Measurements from ENCODE around the gene RFX4. TPM values are rescaled to one million over a fixed set of nuclear protein-coding genes. Genes with fewer than 3 reads are reported as not detected.

The RFX4 gene
- total RNA-seq, 1 donor from 2014 or later = not detected

- no peak for TF ChIP-seq CTCF (IDR thresholded peaks at IDR 0.05; ENCODE audit: partially characterized antibody, unreplicated experiment)
- Mint-ChIP-seq H3K36me3 (ENCODE audit: unreplicated experiment) (peaks cover 12% of the 10 kb centered on the region), H3K4me3 (ENCODE audit: unreplicated experiment) (no peak overlapping the region), H3K27ac (ENCODE audit: unreplicated experiment) (no peak overlapping the region), H3K27me3 (ENCODE audit: unreplicated experiment) (peaks cover 6% of the 10 kb centered on the region), H3K9me3 (ENCODE audit: unreplicated experiment) (no peaks in the 10 kb centered on the region), H3K4me1 (ENCODE audit: low read depth, unreplicated experiment) (no peaks in the 10 kb centered on the region)
- DNase-seq = no peak
These were observed 165.2 kb downstream of the RFX4 start for GRCh38 chr12:106747973-106748436.

- H3K4me1 Mint-ChIP-seq (ENCODE audit: low read depth, unreplicated experiment) = no peaks in the 10 kb centered on the region
- peaks cover 6% of the 10 kb centered on the region for H3K27me3 Mint-ChIP-seq (ENCODE audit: unreplicated experiment)
- no peak overlapping the region for H3K4me3 Mint-ChIP-seq (ENCODE audit: unreplicated experiment)
These were observed 167.7 kb downstream of the RFX4 start for GRCh38 chr12:106750524-106750923.

GRCh38 chr12:106753526-106753925 lies 170.7 kb downstream of the RFX4 start:
- no peak for TF ChIP-seq CTCF (IDR thresholded peaks at IDR 0.05; ENCODE audit: partially characterized antibody, unreplicated experiment)
- H3K36me3 Mint-ChIP-seq (ENCODE audit: unreplicated experiment) = peaks cover 11% of the 10 kb centered on the region

More at GRCh38 chr12:106750524-106750923, 167.7 kb downstream of the RFX4 start:
- DNase-seq = no peak
- no peaks in the 10 kb centered on the region for H3K9me3 Mint-ChIP-seq (ENCODE audit: unreplicated experiment)
- no peak overlapping the region for H3K27ac Mint-ChIP-seq (ENCODE audit: unreplicated experiment)
- TF ChIP-seq CTCF (IDR thresholded peaks at IDR 0.05; ENCODE audit: partially characterized antibody, unreplicated experiment) = no peak
- H3K36me3 Mint-ChIP-seq (ENCODE audit: unreplicated experiment) = peaks cover 15% of the 10 kb centered on the region

GRCh38 chr12:106754331-106754730 lies 171.5 kb downstream of the RFX4 start:
- no peak overlapping the region for H3K27ac Mint-ChIP-seq (ENCODE audit: unreplicated experiment)
- TF ChIP-seq CTCF (IDR thresholded peaks at IDR 0.05; ENCODE audit: partially characterized antibody, unreplicated experiment) = no peak
- DNase-seq = no peak
- no peak overlapping the region for H3K4me3 Mint-ChIP-seq (ENCODE audit: unreplicated experiment)
- peaks cover 2% of the 10 kb centered on the region for H3K4me1 Mint-ChIP-seq (ENCODE audit: low read depth, unreplicated experiment)
- no peaks in the 10 kb centered on the region for H3K9me3 Mint-ChIP-seq (ENCODE audit: unreplicated experiment)
- H3K27me3 Mint-ChIP-seq (ENCODE audit: unreplicated experiment) = peaks cover 3% of the 10 kb centered on the region
- peaks cover 11% of the 10 kb centered on the region for H3K36me3 Mint-ChIP-seq (ENCODE audit: unreplicated experiment)

More at GRCh38 chr12:106753526-106753925, 170.7 kb downstream of the RFX4 start:
- no peak for DNase-seq
- Mint-ChIP-seq H3K4me3 (ENCODE audit: unreplicated experiment) (no peak overlapping the region), H3K27ac (ENCODE audit: unreplicated experiment) (no peak overlapping the region), H3K9me3 (ENCODE audit: unreplicated experiment) (no peaks in the 10 kb centered on the region), H3K4me1 (ENCODE audit: low read depth, unreplicated experiment) (no peaks in the 10 kb centered on the region), H3K27me3 (ENCODE audit: unreplicated experiment) (peaks cover 3% of the 10 kb centered on the region)

- no peak for TF ChIP-seq CTCF (IDR thresholded peaks at IDR 0.05; ENCODE audit: partially characterized antibody, unreplicated experiment)
- peaks cover 14% of the 10 kb centered on the region for H3K4me1 Mint-ChIP-seq (ENCODE audit: low read depth, unreplicated experiment)
- H3K9me3 Mint-ChIP-seq (ENCODE audit: unreplicated experiment) = peaks cover 2% of the 10 kb centered on the region
- no peak for DNase-seq
- no peak overlapping the region for H3K27ac Mint-ChIP-seq (ENCODE audit: unreplicated experiment)
- H3K36me3 Mint-ChIP-seq (ENCODE audit: unreplicated experiment) = peaks cover 5% of the 10 kb centered on the region
- no peak overlapping the region for H3K4me3 Mint-ChIP-seq (ENCODE audit: unreplicated experiment)
- peaks cover 5% of the 10 kb centered on the region for H3K27me3 Mint-ChIP-seq (ENCODE audit: unreplicated experiment)
These were observed 175.0 kb downstream of the RFX4 start for GRCh38 chr12:106757623-106758348.
